Hepatocyte (in vitro differentiated cells): ENCODE results near the gene IRAG1. TPM values are rescaled to one million over a fixed set of nuclear protein-coding genes. Genes with fewer than 3 reads are reported as not detected.

Source experiments
- DNase-seq: peaks from one replicate; pipeline ENCODE4 v3.0.0-alpha.2; 2016; ENCODE audit warnings: low spot score
- H2AFZ ChIP-seq: fragments of 200-600 bp; sonication (generic); 2 replicates; pipeline ENCODE4 v1.6.0; 2016; ENCODE audit warnings: antibody characterized with exemption, mild to moderate bottlenecking
- H3K27ac ChIP-seq: fragments of 200-600 bp; sonication (generic); 2 replicates; pipeline ENCODE4 v1.5.1; 2016; ENCODE audit warnings: mild to moderate bottlenecking
- H3K27me3 ChIP-seq: fragments of 200-600 bp; sonication (generic); 2 replicates; pipeline ENCODE4 v1.6.1; 2016
- H3K36me3 ChIP-seq: fragments of 200-600 bp; sonication (generic); replicated peaks from 2 replicates; pipeline ENCODE4 v1.5.1; 2016; ENCODE audit warnings: low read depth; ENCODE audit not compliant: insufficient read depth
- H3K4me1 ChIP-seq: fragments of 200-600 bp; sonication (generic); 2 replicates; pipeline ENCODE4 v1.5.1; 2016; ENCODE audit warnings: mild to moderate bottlenecking, moderate library complexity; ENCODE audit not compliant: insufficient read depth
- H3K4me2 ChIP-seq: fragments of 200-600 bp; sonication (generic); 2 replicates; pipeline ENCODE4 v1.6.0; 2016
- H3K4me3 ChIP-seq: fragments of 200-600 bp; sonication (generic); 2 replicates; pipeline ENCODE4 v1.5.1; 2016; ENCODE audit warnings: mild to moderate bottlenecking
- H3K79me2 ChIP-seq: fragments of 200-600 bp; sonication (generic); 2 replicates; pipeline ENCODE4 v1.6.0; 2017; ENCODE audit warnings: mild to moderate bottlenecking
- H3K9me2 ChIP-seq: fragments of 200-600 bp; sonication (generic); replicated peaks from 2 replicates; pipeline ENCODE4 v1.6.0; 2017; ENCODE audit warnings: mild to moderate bottlenecking; ENCODE audit not compliant: insufficient read depth
- H3K9me3 ChIP-seq: fragments of 200-600 bp; sonication (generic); 2 replicates; pipeline ENCODE4 v1.5.1; 2016; ENCODE audit warnings: low read depth, mild to moderate bottlenecking
- H4K20me1 ChIP-seq: fragments of 200-600 bp; sonication (generic); 2 replicates; pipeline ENCODE4 v1.6.0; 2016; ENCODE audit warnings: mild to moderate bottlenecking; ENCODE audit not compliant: insufficient read depth, poor library complexity, severe bottlenecking
- CTCF ChIP-seq: fragments of 200-600 bp; sonication (generic); IDR thresholded peaks from 2 replicates; pipeline ENCODE4 v1.5.1; 2016; ENCODE audit warnings: antibody characterized with exemption, mild to moderate bottlenecking; ENCODE audit not compliant: poor library complexity
- EZH2 ChIP-seq: fragments of 200-600 bp; sonication (generic); IDR thresholded peaks from 2 replicates; pipeline ENCODE4 v1.6.1; 2016; ENCODE audit warnings: antibody characterized with exemption, mild to moderate bottlenecking, borderline replicate concordance
- EZH2phosphoT487 ChIP-seq: fragments of 200-600 bp; sonication (generic); IDR thresholded peaks from one replicate; pipeline ENCODE4 v1.6.1; 2018; ENCODE audit warnings: antibody characterized with exemption, mild to moderate bottlenecking, low read depth, moderate library complexity; ENCODE audit not compliant: unreplicated experiment, severe bottlenecking
- WGBS: methylation state at CpG from one replicate; pipeline ENCODE4 v1.1.6; 2016; ENCODE audit warnings: low lambda C conversion rate; ENCODE audit errors: missing lambda C conversion rate; 5-methylcytosine and 5-hydroxymethylcytosine counted together
- polyA plus RNA-seq: library from polyadenylated mRNA; unstranded; fragments of >200 nt; fragmentation: Nextera tagmentation; extraction: Ambion mirVana; gene quantifications from 2 replicates; pipeline ENCODE4 v1.2.1, GENCODE V29; 2016
- total RNA-seq: library from RNA; depleted of rRNA; stranded (reverse); fragments of >200 nt; gene quantifications from 2 replicates; pipeline ENCODE4 v1.2.3, GENCODE V29; 2014

IRAG1 gene
- total and polyA plus RNA-seq, 2 experiments from 2014 or later: 3.1 to 5.7 TPM

- no peaks in the 10 kb centered on the region for H3K27me3 ChIP-seq
- no peak overlapping the region for H3K27ac ChIP-seq
- H3K79me2 ChIP-seq: no peaks in the 10 kb centered on the region
- no peaks in the 10 kb centered on the region for H4K20me1 ChIP-seq
- H3K9me2 ChIP-seq: no peaks in the 10 kb centered on the region
- no peak for DNase-seq
- H3K4me1 ChIP-seq: peaks cover 12% of the 10 kb centered on the region
- no peak overlapping the region for H3K4me2 ChIP-seq
- no peaks in the 10 kb centered on the region for H3K9me3 ChIP-seq
- 93% methylated on average over 9 of the region's 9 CpGs for WGBS
- H2AFZ ChIP-seq: no peak overlapping the region
- H3K36me3 ChIP-seq: no peaks in the 10 kb centered on the region
- H3K4me3 ChIP-seq: no peak overlapping the region
- TF ChIP-seq EZH2phosphoT487 (no peak), EZH2 (no peak)
Observed at GRCh38 chr11:10725114-10725906, 31.8 kb upstream of the IRAG1 start.

- TF ChIP-seq EZH2 (no peak), CTCF (no peak), EZH2phosphoT487 (no peak)
- peaks cover 6% of the 10 kb centered on the region for H3K4me1 ChIP-seq
- WGBS: 62% methylated on average over 4 of the region's 4 CpGs
Observed at GRCh38 chr11:10722307-10722706, 28.8 kb upstream of the IRAG1 start.

GRCh38 chr11:10720881-10721376, 27.4 kb upstream of the IRAG1 start:
- no peak for DNase-seq
- H2AFZ ChIP-seq: no peak overlapping the region
- H3K27me3 ChIP-seq: no peaks in the 10 kb centered on the region
- no peak for TF ChIP-seq CTCF
- TF ChIP-seq EZH2: no peak
- no peak for TF ChIP-seq EZH2phosphoT487
- no peak overlapping the region for H3K4me3 ChIP-seq
- H3K27ac ChIP-seq: no peak overlapping the region
- H3K36me3 ChIP-seq: no peaks in the 10 kb centered on the region
- H4K20me1 ChIP-seq: no peaks in the 10 kb centered on the region
- no peak overlapping the region for H3K4me2 ChIP-seq
- H3K9me2 ChIP-seq: no peaks in the 10 kb centered on the region
- H3K9me3 ChIP-seq: no peaks in the 10 kb centered on the region
- H3K79me2 ChIP-seq: no peaks in the 10 kb centered on the region
- no peaks in the 10 kb centered on the region for H3K4me1 ChIP-seq
- WGBS: 94% methylated on average over 2 of the region's 2 CpGs

More at GRCh38 chr11:10722307-10722706, 28.8 kb upstream of the IRAG1 start:
- Histone ChIP-seq H3K4me3 (no peak overlapping the region), H3K9me3 (no peaks in the 10 kb centered on the region), H3K79me2 (no peaks in the 10 kb centered on the region), H3K27ac (no peak overlapping the region), H2AFZ (no peak overlapping the region), H3K27me3 (no peaks in the 10 kb centered on the region), H3K9me2 (no peaks in the 10 kb centered on the region), H4K20me1 (no peaks in the 10 kb centered on the region), H3K4me2 (no peak overlapping the region), H3K36me3 (no peaks in the 10 kb centered on the region)
- DNase-seq: no peak

- TF ChIP-seq EZH2 (no peak), EZH2phosphoT487 (no peak), CTCF (no peak)
- H3K4me2 ChIP-seq: no peak overlapping the region
- H3K27me3 ChIP-seq: no peaks in the 10 kb centered on the region
- H3K36me3 ChIP-seq: no peaks in the 10 kb centered on the region
- no peaks in the 10 kb centered on the region for H3K4me1 ChIP-seq
- H3K9me3 ChIP-seq: no peaks in the 10 kb centered on the region
- whole genome bisulfite sequencing: 88% methylated on average over 2 of the region's 2 CpGs
- H3K79me2 ChIP-seq: no peaks in the 10 kb centered on the region
- H4K20me1 ChIP-seq: no peaks in the 10 kb centered on the region
- DNase-seq: no peak
- no peaks in the 10 kb centered on the region for H3K9me2 ChIP-seq
- no peak overlapping the region for H2AFZ ChIP-seq
- no peak overlapping the region for H3K4me3 ChIP-seq
- no peak overlapping the region for H3K27ac ChIP-seq
Observed at GRCh38 chr11:10719616-10720015, 26.1 kb upstream of the IRAG1 start.
